ENCODE measurements around the gene DDR1.
A peak's percentile ranks its signal among the peaks of the same experiment; 100 is the strongest.
"Not testable (repeated sequence)": the region's sequence is repeated elsewhere in the genome, so short reads cannot be mapped to it uniquely, and the experiment has no call there.

The DDR1 gene

GRCh38 chr6:30852459-30852858, 31.9 kb upstream of the DDR1 start:
- DNase-seq (ENCODE audit: insufficient read length, low spot score); FAIRE-seq: not testable (repeated sequence)

DNA sequence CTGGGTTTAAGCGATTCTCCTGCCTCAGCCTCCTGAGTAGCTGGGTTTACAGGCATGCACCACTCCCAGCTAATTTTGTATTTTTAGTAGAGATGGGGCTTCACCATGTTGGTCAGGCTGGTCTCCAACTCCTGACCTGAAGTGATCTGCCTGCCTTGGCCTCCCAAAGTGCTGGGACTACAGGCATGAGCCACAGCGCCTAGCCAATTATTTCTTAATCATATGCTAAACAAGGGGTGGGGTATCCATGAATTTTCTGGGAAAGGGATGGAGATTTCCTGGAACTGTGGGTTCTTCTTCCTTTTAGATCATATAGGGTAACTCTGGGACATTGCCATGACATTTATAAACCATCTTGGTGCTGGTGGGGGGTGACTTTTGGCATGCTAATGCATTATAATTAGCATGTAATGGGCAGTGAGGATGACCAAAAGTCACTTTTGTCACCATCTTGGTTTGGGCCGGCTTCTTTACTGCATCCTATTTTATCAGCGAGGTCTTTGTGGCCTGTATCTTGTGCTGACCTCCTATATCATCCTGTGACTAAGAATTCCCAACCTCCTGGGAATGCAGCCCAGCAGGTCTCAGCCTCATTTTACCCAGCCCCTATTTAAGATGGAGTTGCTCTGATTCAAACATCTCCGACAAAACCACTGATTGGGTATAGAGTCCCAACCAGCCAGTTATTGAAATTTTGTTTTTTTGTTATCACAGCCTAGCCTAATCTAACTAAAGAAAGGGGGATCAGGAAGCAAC, 29.9 kb upstream of the DDR1 start:
- no peak for FAIRE-seq
- no peak for DNase-seq (ENCODE audit: insufficient read length, low spot score)

GRCh38 chr6:30855429-30856075, 28.8 kb upstream of the DDR1 start:
- DNase-seq (ENCODE audit: insufficient read length, low spot score) (no peak), FAIRE-seq (no peak)

- no peak for FAIRE-seq
- no peak for DNase-seq (ENCODE audit: insufficient read length, low spot score)
Observed at GRCh38 chr6:30857112-30857511, 27.2 kb upstream of the DDR1 start.

DNA sequence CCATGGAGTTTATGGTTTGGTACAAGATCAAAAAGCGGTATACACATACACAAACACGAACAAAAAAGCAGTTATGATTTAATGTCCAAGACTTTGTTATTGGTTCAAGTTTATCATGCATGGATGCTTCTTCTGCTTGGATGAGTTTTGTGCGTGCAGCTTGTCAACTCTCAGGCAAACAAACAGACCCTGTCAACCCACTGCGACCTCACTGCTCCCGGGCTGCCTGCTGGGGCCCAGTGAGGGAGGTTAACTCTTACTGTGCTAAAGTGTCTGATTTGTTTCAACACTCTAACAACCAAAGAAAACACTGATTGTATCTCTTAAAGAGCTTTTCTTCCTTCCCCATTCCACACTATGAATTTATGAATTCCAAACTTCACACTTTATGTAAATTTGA, 26.8 kb upstream of the DDR1 start:
- FAIRE-seq: no peak

GRCh38 chr6:30859726-30860125, 24.6 kb upstream of the DDR1 start:
- not testable (repeated sequence) for DNase-seq (ENCODE audit: insufficient read length, low spot score); FAIRE-seq

More for the DNA sequence above, 26.8 kb upstream of the DDR1 start:
- DNase-seq (ENCODE audit: insufficient read length, low spot score): no peak

- FAIRE-seq (no peak), DNase-seq (ENCODE audit: insufficient read length, low spot score) (no peak)
Observed at GRCh38 chr6:30861257-30862048, 22.9 kb upstream of the DDR1 start.

GRCh38 chr6:30862156-30862875, 22.0 kb upstream of the DDR1 start:
- DNase-seq (ENCODE audit: insufficient read length, low spot score) (peak; percentile 46), FAIRE-seq (no peak)

DNA sequence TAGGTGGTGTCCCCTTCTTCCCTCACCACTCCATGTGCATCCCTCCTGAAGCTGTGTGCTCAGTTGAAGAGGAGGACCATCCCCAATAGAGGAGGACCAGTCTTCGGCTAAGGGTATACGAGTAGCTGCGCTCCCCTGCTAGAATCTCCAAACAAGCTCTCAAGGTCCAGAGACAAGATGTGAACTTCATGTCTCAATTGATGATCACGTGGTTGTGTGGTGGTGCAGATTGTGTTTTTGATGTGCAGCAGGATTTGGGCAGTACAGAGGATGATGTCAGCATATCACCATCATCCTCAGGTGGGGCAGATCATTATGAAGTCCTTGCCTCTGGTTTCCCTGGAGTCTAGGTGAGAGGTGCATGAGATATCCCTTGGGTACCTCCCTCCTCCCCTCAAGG, 20.0 kb upstream of the DDR1 start:
- DNase-seq (ENCODE audit: insufficient read length, low spot score) (no peak), FAIRE-seq (no peak)

- FAIRE-seq; DNase-seq (ENCODE audit: insufficient read length, low spot score): not testable (repeated sequence)
Observed at GRCh38 chr6:30869241-30869749, 15.0 kb upstream of the DDR1 start.

- FAIRE-seq (no peak), DNase-seq (ENCODE audit: insufficient read length, low spot score) (no peak)
Observed at GRCh38 chr6:30870546-30870945, 13.8 kb upstream of the DDR1 start.

- FAIRE-seq (no peak), DNase-seq (ENCODE audit: insufficient read length, low spot score) (no peak)
Observed at GRCh38 chr6:30871592-30872183, 12.6 kb upstream of the DDR1 start.

DNA sequence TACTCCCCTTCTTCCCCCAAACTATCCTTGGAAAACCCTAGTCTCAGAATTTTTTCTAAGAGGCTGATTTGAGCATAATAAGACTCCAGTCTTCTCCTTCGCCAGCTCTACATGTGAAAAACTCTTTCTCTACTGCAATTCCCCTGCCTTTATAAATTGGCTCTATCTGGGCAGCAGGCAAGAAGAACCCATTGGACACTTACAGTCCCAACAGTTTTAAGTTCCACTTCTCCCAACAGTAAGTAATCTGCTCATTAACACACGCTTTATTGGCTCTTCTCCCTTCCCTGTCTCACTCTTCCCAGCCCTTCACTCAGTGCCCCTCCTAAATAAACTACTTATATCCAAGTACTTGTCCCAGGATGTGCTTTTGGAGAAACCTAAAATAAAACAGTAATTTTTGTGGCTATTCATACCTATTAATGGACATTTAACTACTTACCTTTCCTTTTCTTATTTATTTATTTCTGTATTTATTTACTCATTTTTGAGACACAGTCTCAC, 11.1 kb upstream of the DDR1 start:
- DNase-seq (ENCODE audit: insufficient read length, low spot score): no peak

DNA sequence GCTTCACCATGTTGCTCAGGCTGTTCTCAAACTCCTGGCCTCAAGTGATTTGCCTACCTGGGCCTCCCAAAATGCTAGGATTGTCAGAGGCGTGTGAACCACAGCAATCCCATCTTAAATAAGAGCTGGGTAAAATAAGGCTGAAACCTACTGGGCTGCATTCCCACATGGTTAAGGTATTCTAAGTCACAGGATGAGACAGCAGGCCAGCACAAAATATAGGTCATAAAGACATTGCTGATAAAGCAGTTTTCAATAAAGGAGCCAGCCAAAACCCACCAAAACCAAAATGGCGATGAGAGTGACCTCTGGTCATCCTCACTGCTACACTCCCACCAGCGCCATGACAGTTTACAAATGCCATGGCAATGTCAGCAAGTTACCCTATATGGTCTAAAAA, 10.5 kb upstream of the DDR1 start:
- not testable (repeated sequence) for DNase-seq (ENCODE audit: insufficient read length, low spot score); FAIRE-seq

More for the DNA sequence above, 11.1 kb upstream of the DDR1 start:
- FAIRE-seq: no peak

GRCh38 chr6:30875244-30876038, 8.9 kb upstream of the DDR1 start:
- no peak for DNase-seq (ENCODE audit: insufficient read length, low spot score)
- no peak for FAIRE-seq

DNA sequence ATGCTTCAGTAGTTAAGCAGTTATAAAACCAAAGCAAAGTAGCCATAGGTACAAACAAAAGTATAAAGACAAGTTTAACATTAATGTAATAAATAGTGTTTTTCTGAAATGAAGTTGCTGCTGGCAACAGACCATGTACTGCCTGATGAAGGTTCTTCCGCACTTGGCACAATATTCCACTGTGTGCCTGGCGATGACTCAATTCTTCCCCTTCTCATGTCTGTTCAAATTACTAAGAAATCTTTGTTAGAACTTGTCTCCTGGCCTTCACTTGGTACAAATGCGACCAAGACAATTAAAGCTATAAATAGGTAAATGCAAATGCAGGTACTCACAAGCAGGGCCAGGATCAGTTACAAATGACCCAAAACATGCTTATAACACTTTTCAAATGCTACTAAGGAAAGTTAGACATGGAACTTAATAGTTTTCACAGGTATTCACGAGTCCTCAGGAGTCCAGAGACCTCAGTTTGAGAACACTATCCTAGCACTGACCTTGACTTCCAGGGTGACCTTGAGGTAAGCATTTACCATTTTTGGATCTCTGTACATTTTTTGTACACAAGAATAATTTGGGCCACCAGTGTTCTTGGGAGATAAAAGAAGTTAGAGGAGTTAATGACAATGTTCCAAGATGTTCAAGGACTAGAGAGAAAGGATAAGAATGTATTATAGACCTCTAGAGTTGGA, 8.1 kb upstream of the DDR1 start:
- no peak for DNase-seq (ENCODE audit: insufficient read length, low spot score)

GRCh38 chr6:30877419-30878262, 6.7 kb upstream of the DDR1 start:
- peak; percentile 90 for DNase-seq (ENCODE audit: insufficient read length, low spot score)
- FAIRE-seq: no peak

More for the DNA sequence above, 8.1 kb upstream of the DDR1 start:
- FAIRE-seq: no peak
